Activated gamma-delta T cell (primary cell): ENCODE measurements around the gene USP20.

Experiments used
- DNase-seq: peaks from one replicate; lab custom pipeline; 2025; lab: John Stamatoyannopoulos, UW

Gene USP20

DNA sequence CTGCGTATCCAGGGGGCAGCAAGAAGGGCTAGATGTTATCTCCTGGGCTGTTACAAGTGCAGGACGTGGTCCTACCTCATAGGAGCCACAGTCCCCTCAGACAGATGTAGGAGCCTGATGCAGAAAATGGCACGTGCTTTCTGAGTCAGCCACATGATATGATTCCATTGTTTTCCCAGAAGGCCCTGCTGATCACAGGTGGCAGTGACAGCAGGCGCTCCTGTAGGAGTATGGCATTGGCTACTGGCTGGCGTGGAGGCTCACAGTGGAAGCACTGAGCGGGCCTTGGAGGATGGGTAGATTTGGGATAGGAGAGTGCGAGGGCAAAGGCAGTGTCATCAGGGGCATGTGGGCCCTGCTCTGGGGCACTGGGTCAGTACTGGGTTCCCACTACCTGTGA is 21.9 kb downstream of the USP20 start:
- DNase-seq: no peak

DNA sequence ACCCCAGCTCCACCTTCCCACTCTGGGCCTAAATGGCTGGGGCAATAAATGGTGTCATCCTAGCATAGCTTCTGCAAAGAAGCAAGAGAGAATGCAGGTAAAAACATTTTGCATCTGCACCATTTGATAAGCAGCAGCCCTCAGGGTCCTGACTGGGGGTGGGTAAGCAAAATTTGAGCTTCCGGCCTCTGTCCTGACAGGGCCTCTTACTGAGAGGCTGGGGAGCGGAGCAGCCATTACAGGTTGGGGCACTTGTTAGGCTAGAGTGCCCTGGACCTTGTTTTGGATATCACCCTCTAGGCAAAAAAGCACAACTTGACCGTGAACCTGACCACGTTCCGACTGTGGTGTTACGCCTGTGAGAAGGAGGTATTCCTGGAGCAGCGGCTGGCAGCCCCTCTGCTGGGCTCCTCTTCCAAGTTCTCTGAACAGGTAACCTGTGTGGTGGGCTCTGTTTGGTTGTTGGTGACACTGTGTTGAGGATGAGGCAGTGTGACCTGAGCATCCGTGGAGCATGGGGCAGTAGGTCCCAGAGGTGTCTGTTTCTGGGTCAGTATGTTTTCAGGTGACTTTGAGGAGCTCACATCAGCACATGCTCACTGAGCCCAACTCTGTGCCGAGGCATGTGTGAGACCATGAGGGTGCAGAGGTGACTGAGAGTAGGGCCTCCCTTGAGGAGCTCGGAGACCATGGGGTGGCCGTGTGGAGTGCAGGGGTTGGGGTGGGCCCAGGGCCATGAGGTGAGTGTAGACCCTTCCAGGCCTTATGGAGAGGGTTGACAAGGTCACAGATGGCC is 23.1 kb downstream of the USP20 start:
- DNase-seq: no peak

DNA sequence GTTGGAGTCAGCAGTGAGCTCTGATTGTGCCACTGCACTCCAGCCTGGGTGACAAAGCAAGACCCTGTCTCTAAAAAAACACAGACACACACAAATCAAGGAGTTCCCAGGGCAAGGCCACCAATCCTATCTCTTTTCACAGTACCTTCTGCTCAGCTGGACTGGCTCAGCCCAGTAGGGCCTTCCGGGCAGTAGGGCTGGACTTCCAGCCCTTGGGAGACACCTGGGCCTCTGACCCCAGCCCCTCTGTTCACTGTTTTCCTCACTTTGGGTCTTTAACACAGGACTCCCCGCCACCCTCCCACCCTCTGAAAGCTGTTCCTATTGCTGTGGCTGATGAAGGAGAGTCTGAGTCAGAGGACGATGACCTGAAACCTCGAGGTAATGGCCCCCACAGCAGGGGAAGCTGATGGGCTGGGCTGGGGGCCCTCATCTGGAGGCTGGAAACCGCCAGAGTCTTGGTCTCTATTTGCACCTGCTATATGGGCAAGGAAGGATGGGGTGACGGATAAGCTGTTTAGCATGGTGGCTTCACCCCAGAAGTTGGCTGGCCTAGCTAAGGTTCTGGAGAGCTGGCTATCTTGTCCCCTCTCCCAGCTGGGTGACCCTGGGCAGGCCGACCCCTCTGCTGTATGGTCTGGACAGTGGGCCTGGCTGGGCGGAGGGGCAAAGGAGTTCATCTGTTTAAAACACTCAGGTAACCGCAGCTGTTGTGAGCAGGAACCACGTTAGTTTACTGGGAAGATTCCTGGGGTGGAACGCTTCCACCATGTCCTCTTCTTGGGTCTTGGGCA is 25.6 kb downstream of the USP20 start:
- no peak for DNase-seq

DNA sequence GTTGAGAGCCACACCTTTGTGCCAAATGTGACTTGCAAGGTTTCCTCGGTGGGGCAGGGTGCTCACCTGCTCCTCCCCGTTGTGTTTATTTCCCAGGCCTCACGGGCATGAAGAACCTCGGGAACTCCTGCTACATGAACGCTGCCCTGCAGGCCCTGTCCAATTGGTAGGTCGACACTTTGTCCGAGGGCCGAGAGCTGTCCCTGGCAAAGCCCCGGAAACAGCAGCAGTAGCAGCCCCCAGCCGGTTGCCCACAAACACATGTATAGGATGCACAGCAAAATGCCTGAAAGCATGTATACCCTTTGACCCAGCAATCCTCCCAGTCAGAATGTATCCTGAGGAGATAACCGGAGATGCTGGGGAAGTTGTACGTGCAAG is 26.2 kb downstream of the USP20 start:
- no peak for DNase-seq

DNA sequence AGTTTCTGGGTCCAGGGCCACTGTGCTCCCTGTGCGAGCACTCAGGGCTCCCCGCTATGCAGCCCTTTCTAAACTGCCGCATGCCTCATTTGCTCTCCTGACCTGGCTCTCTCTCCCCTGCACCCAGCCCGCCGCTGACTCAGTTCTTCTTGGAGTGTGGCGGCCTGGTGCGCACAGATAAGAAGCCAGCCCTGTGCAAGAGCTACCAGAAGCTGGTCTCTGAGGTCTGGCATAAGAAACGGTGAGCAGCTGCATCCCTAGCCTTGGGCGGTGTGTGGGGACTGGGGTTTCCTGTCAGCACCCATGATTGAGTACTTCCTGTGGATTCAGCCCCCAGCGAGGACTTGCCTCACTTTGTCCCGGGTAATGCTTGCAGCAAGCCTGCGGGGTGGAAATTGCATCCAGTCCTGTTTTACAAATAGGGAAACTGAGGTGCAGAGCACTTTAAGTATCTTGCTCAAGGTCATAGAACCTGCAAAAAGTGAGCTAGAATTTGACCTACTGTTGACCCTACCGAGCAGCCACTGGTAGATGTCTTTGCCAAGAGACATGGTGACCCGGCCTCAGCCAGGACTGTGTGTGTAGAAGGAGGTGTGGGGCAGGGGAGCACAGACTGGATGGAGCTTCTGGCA is 27.9 kb downstream of the USP20 start:
- peak; percentile 34 for DNase-seq

DNA sequence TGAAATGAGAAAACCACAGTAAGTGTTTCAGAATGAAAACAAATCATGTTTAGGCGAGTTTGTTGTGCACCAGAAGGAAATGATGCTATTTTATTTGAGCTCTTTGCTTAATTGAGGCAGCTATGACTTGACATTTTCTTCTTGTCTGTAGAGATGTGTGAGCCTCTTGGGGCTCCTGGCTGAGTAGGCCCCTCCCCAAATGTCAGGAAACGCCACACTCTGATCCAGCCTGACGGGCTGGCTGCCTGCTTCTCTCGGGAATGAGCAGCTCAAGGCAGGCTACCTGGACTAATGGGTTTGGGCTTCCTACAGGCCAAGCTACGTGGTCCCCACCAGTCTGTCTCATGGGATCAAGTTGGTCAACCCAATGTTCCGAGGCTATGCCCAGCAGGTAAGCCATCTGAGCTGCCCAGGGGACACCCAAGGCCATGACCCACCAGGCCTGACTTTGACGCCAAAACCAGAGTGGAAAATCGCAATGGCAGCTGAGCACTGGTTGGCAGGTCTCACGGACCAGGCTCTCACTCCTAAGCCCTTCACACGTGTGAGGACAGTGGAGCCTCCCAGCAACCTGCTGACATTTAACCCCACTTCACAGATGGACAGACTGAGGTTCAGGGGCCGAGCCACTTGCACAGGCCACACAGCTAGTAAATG is 29.9 kb downstream of the USP20 start:
- no peak for DNase-seq

DNA sequence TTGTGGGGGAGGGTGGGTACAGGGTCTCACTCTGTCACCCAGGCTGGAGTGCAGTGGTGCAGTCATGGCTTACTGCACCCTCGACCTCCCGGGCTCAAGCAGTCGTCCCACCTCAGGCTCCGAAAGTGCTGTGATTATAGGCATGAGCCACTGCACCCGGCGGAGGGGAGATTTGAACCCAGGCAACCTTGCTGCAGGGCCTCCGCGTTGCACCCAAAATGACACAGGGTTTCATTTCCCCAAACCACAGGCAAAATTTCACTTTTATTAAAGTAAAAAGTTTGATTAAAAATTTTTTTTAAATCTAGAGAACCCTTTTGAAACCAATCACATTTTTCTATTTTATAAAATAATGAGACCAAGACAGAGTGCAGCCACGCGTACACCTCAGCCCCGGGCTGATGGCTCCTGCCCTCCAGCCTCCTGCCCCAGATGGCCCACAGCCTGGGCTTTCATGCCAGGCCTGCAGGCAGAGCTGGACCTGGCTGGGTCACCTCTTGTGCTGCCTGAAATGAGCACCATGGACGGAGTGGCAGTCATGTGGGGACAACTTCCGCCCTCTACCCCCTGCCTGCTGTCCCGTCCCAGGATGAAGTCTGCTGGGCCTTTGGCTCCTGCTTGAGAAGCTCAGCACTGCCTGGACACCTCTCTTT is 30.5 kb downstream of the USP20 start:
- DNase-seq: no peak

DNA sequence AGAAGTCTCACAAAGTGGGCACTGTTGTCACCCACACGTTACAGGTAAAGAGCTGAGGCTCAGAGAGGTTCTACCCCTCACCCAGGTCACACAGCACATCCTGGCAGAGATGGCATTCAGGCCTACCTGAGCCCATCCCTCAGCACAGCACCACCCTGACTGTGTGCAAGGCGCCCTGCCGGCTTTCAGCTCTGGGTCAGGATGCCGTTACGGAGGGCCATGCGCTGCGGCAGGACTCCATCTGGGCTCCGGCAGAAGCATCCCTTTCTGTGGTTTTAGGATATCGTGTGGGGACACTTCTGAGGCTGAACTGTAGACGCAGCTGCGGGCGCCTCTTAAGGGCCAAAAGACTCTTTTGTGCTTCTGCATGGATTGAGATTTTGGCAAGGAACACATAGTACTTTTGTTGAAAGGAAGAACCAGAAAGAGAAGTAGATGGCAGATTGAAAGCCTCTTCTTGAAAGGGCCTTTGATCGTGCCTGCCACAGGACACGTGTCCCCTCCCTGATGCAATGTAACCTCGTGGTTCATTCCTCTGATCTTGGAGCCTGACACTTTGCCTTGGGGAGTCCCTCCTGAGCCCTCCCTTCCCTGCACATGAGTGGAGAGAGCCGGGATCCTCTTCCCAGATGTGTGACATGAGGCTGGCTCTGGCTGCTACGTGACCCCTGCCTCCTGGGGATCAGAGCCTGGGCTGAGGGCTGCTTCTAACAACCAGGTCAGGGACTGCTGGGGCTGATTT is 31.3 kb downstream of the USP20 start:
- DNase-seq: no peak

DNA sequence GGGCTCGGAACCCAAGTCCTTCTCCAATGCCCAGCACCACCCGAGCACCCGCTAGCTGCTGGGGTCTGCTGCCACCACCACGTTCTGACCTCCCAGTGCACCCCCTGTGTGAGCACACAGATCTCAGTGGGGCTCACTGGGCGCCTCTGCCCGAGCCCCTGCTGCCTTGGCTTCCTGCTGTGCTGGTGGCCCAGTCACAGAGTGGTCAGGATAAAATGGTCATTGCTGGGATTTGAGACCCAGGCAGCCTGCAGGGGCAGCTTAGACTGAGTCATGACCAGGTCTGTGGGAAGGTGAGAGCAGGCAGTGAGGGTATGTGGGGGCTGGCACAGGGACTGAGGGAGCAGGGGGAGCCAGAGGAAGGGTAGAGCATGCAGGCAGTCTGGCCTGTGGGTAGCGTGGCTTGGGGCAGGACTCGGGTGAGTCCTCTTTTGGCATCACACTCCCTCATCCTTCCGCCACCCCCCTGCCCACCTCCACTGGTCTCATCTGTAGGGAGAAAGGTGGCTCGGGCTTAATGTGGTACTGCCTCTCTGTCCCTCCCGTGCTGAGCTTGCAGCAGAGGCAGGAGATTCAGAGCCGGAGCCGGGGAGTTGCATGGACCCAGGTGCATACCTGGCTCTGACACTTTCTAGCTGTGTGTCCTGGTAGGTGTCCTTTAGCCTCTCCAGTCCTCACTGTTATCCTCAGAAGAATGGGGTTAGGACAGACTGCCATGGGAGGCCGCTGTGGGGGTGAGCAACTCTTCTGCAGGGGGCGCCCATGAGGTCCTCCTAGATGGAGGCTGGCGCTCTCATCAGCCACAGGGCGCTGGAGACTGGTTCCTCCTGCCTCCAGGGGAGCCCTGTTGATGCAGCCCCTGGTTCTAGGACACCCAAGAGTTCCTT is 32.1 kb downstream of the USP20 start:
- no peak for DNase-seq

DNA sequence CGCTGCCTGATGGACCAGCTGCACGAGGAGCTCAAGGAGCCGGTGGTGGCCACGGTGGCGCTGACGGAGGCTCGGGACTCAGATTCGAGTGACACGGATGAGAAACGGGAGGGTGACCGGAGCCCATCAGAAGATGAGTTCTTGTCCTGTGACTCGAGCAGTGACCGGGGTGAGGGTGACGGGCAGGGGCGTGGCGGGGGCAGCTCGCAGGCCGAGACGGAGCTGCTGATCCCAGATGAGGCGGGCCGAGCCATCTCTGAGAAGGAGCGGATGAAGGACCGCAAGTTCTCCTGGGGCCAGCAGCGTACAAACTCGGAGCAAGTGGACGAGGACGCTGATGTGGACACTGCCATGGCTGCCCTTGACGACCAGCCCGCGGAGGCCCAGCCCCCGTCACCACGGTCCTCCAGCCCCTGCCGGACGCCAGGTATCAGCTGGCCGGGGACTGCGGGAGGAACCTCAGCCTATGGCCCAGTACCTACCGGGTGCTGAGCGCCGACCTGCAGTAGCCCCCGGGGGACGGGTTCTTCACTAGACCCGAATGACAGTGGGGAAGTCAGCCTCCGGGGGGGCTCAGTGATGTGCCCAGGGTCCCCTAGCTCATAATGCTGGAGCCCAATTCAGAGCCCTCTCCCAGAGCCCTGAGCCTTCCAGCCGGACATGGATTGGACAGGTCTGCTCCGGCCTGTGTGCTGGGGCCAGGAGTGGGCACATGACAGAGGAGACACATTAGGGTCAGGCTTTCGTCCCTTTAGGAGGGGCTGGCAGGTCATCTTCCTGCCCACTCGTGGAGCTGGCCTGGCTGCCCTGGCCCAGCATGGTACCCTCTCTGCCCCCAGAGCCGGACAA is 33.0 kb downstream of the USP20 start:
- no peak for DNase-seq

DNA sequence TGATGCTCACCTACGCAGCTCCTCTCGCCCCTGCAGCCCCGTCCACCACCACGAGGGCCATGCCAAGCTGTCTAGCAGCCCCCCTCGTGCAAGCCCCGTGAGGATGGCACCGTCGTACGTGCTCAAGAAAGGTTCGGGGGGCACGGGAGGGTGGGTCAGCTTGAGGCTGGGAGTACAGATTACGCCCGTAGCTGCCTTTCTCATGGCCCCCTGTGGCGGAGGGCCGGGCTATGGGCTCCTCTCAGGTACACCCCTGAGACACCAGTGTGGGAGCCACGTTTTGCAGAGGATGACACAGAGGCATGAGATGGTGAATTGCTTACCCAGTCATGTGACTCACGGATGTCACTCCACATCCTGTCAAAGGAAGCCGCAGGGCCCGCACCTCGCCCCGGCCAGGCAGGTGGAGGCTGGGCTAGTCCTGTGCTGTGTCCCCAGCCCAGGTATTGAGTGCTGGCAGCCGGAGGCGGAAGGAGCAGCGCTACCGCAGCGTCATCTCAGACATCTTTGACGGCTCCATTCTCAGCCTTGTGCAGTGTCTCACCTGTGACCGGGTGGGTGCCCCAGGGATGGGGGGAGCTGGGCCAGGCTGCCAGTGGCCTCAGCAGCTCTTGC is 33.7 kb downstream of the USP20 start:
- DNase-seq: peak; percentile 92

DNA sequence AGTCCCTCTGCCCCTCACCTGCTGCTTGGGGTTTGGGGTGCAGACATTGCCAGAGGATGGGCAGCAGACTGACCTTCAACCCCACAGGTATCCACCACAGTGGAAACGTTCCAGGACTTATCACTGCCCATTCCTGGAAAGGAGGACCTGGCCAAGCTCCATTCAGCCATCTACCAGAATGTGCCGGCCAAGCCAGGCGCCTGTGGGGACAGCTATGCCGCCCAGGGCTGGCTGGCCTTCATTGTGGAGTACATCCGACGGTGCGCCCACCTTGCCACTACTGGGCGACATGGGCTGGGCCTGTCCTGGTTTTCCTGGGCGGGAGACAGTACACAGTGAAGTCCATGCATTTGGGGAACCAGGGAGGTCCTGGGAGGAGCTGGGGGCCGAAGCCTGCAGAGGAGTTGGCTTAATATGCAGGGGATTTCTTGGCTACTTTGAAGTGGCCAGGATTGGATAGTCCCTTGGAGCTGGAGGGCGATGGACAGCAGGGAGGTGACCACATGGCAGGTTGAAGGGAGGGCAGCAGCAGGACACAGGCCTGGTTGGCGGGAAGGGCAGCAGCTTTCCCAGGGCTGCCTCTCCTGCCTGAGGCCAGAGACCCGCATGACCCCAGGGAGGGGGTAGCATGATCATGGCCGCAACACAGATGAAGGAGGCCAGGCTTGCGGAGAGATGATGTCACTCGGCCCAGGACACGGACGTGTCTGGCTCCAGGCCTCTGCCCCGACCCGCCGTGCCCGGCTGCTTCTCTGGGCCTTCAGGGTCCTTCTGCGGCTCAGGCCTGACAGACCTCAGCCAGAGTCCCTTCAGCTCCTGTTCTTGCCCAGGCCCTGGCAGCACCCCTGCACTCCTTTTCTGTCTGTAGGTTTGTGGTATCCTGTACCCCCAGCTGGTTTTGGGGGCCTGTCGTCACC is 34.6 kb downstream of the USP20 start:
- no peak for DNase-seq

DNA sequence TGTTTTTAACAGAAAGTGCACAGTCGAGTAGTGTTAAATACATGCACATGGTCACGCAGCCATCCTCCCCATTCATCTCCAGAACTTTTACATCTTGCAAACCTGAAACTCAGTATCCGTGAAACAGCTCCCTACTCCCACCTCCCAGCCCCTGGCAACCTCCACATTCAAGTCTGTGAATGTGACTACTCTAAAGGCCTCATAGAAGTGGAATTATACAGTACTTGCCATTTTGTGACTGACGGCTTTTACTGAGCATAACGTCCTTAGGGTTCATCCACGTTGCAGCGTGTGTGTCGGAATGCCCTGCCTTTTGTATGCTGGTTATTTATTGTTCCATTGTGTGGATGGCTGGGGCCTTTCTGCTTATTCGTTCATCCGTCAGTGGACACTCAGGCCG is 35.8 kb downstream of the USP20 start:
- no peak for DNase-seq

DNA sequence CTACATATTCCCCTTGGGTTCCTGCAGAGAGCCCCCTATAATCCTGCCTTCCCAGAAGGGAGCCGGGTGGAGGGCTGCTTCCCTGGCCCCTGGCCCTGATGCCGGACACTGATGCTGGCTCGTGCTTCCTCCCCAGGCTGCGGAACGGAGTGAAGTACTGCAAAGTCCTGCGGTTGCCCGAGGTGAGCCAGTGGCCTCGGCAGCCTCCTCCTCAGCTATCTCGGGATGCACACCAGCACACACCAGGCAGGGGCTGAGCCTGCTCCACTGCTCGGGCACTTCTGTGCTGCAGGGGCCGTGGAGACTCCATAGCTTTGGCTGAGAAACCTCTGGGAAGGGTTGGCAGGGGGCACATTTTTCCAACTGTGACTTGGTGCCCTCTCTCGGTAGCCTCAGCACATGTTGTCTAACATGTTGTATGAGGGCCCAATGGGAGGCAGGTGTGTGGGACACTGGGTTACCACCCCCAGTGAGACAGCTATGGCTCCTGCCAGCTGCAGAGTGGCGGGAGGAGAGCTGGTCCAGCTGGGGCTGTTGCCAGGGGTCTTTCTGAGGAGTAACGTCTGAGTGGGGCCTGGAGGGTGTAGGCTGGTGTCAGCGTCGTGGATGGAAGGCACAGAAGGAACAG is 38.4 kb downstream of the USP20 start:
- no peak for DNase-seq

DNA sequence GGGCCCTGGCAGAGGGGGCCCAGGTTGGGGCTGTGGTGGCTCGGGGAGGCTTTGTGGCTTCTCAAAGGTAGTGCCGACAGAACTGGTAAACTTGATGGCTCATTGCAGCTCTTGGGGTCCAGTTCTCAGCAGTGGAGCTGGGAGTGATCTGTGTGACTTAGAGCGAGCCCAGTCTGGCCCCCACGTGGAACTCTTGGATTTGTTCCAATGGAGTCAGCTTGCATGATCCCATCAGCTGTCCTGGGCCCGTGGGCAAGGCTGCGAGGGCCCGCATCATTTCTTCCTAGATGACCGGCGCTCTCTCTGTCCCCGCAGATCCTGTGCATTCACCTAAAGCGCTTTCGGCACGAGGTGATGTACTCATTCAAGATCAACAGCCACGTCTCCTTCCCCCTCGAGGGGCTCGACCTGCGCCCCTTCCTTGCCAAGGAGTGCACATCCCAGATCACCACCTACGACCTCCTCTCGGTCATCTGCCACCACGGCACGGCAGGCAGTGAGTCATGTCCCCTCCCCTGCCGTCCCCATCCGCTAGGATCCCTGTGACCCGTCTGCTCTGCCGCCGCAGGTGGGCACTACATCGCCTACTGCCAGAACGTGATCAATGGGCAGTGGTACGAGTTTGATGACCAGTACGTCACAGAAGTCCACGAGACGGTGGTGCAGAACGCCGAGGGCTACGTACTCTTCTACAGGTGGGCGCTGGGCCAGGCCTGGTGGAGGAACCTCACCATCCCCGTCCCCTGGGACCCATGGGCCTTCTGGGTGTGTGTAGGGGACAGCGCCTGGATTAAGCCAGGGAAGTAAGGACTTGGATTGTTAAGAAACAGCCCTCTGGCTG is 39.2 kb downstream of the USP20 start:
- DNase-seq: no peak

DNA sequence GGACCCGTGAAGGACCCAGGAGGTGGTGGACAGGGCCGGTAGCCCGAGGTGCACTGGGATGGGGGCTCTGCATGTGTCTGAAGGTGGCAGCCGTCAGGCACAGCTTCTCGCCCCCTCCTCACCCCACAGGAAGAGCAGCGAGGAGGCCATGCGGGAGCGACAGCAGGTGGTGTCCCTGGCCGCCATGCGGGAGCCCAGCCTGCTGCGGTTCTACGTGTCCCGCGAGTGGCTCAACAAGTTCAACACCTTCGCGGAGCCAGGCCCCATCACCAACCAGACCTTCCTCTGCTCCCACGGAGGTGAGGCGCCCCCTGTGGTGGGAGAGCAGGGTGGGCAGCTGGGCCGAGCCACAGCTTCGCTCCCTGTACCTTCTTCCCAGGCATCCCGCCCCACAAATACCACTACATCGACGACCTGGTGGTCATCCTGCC is 39.9 kb downstream of the USP20 start:
- no peak for DNase-seq
